ENCODE data around the gene C6orf141. TPM values are rescaled to one million over a fixed set of nuclear protein-coding genes. Genes with fewer than 3 reads are reported as not detected.

The C6orf141 gene
- total RNA-seq, 1 experiment from 2014 or later: 0.15 TPM

DNA sequence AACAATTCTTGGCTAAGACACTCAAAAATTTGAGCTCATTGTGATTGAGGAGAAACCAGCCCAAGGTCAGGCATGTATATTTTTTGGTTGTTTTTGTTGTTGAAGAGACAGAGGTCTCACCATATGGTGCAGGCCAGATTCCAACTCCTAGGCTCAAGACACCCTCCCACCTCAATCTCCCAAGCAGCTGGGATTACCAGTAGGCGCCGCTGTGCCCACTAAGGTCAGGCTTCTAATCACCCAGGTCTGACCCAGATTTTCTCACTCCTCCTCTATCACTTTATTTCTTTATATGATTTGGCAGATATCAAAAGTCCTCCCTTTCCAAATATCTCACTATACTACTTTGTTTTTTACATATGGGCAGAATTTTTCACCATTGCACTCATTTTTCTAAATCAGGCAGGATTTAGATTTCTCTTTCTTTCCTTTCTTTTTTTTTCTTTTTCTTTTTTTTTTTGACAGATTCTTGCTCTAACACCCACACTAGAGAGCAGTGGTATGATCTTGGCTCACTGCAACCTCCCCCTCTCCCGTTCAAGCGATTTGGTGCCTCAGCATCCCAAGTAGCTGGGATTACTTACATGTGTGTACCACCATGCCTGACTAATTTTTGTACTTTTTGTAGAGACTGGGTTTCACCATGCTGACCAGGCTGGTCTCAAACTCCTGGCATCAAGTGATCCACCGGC lies 1.7 kb upstream of the C6orf141 start:
- no TSS peak for BruUV-seq (replicated peaks)
- CTCF ChIA-PET: no interaction called here
- in situ Hi-C loops (cut with HindIII; ENCODE audit: low pct_unique_long_range_greater_than_20kb, low sequenced_read_pairs) (no loop called here), intact Hi-C loops (cut with micrococcal nuclease; ENCODE audit: unreplicated experiment) (no loop called here)
- no peak for DNase-seq (ENCODE audit: low read depth, low spot score)
- POLR2A ChIA-PET: no interaction called here
- no peak for ATAC-seq
- no peak overlapping the region for H3K27ac ChIP-seq (ENCODE audit: low read length)
- no peak overlapping the region for H3K4me3 ChIP-seq (ENCODE audit: low read depth in 2 of 2, low read length in 2 of 2)
- H3K36me3 ChIP-seq (ENCODE audit: control insufficient read depth, insufficient read depth, low read length): no peaks in the 10 kb centered on the region
- H3K27me3 ChIP-seq (ENCODE audit: control insufficient read depth, insufficient read depth, low read length): peaks cover 7% of the 10 kb centered on the region; the same call in 1 of the 2 replicates
- TF ChIP-seq, protein P1, sequence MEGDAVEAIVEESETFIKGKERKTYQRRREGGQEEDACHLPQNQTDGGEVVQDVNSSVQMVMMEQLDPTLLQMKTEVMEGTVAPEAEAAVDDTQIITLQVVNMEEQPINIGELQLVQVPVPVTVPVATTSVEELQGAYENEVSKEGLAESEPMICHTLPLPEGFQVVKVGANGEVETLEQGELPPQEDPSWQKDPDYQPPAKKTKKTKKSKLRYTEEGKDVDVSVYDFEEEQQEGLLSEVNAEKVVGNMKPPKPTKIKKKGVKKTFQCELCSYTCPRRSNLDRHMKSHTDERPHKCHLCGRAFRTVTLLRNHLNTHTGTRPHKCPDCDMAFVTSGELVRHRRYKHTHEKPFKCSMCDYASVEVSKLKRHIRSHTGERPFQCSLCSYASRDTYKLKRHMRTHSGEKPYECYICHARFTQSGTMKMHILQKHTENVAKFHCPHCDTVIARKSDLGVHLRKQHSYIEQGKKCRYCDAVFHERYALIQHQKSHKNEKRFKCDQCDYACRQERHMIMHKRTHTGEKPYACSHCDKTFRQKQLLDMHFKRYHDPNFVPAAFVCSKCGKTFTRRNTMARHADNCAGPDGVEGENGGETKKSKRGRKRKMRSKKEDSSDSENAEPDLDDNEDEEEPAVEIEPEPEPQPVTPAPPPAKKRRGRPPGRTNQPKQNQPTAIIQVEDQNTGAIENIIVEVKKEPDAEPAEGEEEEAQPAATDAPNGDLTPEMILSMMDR (IDR thresholded peaks at IDR 0.05): peak; percentile 41
- TF ChIP-seq REST (IDR thresholded peaks at IDR 0.05; ENCODE audit: insufficient read depth in 1 of 2, low read depth in 2 of 2, low read length in 1 of 2): no peak
- no peak for TF ChIP-seq SIN3A (IDR thresholded peaks at IDR 0.05; ENCODE audit: borderline replicate concordance, insufficient read depth, low read depth, low read length)
- no peak for TF ChIP-seq POLR2AphosphoS5 (IDR thresholded peaks at IDR 0.05; ENCODE audit: low read depth, low read length)
- no peaks in the 10 kb centered on the region for H3K9me3 ChIP-seq (ENCODE audit: control insufficient read depth, insufficient read depth, low read depth, low read length)
- no peaks in the 10 kb centered on the region; the same call in 1 of the 2 replicates for H3K4me1 ChIP-seq (ENCODE audit: control insufficient read depth, insufficient read depth, low read length)

DNA sequence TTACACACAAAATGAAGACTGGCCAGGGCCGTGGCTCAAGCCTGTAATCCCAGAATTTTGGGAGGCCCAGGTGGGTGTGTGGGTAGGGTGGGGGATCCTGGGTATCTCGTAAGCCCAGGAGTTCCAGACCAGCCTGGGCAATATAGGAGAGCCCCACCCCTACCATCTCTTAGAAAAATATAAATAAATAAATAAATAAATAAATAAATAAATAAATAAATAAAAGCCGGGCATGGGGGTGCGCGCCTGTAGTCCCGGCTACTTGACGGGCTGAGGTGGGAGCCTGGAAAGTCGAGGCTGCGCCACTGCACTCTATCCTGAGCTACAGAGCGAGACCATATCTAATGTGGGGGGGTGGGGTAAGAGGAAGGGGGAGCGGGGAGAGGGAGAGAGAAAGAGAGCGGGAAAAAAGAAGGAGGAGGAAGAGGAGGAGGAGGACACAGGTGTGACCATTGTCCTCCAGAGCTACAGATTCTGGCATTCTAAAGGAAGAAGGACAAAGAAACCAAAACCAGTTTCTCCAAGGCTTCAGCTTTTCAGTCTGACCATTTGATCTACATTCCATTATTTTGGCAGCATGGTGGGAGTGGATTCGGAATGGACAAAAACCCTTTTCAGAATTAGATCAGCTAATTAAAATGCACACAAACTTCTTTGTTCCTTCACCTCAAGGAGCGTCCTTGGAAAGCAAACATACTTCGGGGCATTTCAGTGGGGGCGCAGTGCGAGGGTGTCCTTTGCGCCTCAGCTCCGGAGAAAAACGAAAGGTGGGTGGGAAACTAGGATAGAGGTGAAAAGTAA lies 577 bp upstream of the C6orf141 start:
- CTCF ChIA-PET: interaction anchor here (1.3 kb wide), 1 partner anchor 18 kb away, joined by 3 read pairs; no protein-coding TSS in a partner anchor
- DNase-seq (ENCODE audit: low read depth, low spot score) (no peak), ATAC-seq (no peak)
- no peaks in the 10 kb centered on the region for H3K9me3 ChIP-seq (ENCODE audit: control insufficient read depth, insufficient read depth, low read depth, low read length)
- H3K36me3 ChIP-seq (ENCODE audit: control insufficient read depth, insufficient read depth, low read length): no peaks in the 10 kb centered on the region
- in situ Hi-C loops (cut with HindIII; ENCODE audit: low pct_unique_long_range_greater_than_20kb, low sequenced_read_pairs): no loop called here
- peaks cover 7% of the 10 kb centered on the region; the same call in 1 of the 2 replicates for H3K27me3 ChIP-seq (ENCODE audit: control insufficient read depth, insufficient read depth, low read length)
- H3K4me3 ChIP-seq (ENCODE audit: low read depth in 2 of 2, low read length in 2 of 2): peak overlapping the region; percentile 27 to 61; a peak in 3 of 4 replicates
- no peak overlapping the region for H3K27ac ChIP-seq (ENCODE audit: low read length)
- BruUV-seq (replicated peaks): no TSS peak
- intact Hi-C loops (cut with micrococcal nuclease; ENCODE audit: unreplicated experiment): no loop called here
- H3K4me1 ChIP-seq (ENCODE audit: control insufficient read depth, insufficient read depth, low read length): no peaks in the 10 kb centered on the region; the same call in 1 of the 2 replicates
- POLR2A ChIA-PET: interaction anchor here (0.6 kb wide), 1 partner anchor 1760 kb away, joined by 4 read pairs; no protein-coding TSS in a partner anchor
- TF ChIP-seq REST (IDR thresholded peaks at IDR 0.05; ENCODE audit: insufficient read depth in 1 of 2, low read depth in 2 of 2, low read length in 1 of 2) (no peak), TCF7L2 (IDR thresholded peaks at IDR 0.05; ENCODE audit: low read depth, low read length) (no peak), POLR2AphosphoS5 (IDR thresholded peaks at IDR 0.05; ENCODE audit: low read depth, low read length) (no peak), SIN3A (IDR thresholded peaks at IDR 0.05; ENCODE audit: borderline replicate concordance, insufficient read depth, low read depth, low read length) (no peak)
- TF ChIP-seq, protein P1 (IDR thresholded peaks at IDR 0.05): no peak
